ENCODE measurements around the gene FANCD2OS. TPM values are rescaled to one million over a fixed set of nuclear protein-coding genes. Genes with fewer than 3 reads are reported as not detected.
A peak's percentile ranks its signal among the peaks of the same experiment; 100 is the strongest.

Gene FANCD2OS
- polyA plus RNA-seq, 1 experiment: not detected

DNA sequence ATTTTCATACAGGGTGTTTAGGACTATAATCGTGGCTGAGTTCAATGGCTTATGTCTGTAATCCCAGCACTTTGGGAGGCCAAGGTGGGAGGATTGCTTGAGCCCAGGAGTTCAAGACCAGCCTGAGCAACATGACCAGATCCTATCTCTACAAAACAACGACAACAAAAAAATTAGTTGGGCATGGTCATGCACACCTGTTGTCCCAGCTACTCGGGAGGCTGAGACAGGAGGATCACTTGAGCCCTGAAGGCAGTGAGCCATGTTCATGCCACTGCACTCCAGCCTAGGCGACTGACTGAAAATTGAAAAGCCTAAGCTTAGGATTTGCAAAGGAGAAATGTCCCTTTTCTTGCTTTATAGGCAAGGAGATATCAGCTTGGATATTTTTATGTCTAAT, 8.9 kb upstream of the FANCD2OS start:
- ChIA-PET POLR2A (no interaction called here), CTCF (no interaction called here)
- no peaks in the 10 kb centered on the region for H3K36me3 ChIP-seq (ENCODE audit: control insufficient read depth, insufficient read depth, low read length)
- H3K27me3 ChIP-seq (ENCODE audit: control insufficient read depth, insufficient read depth, low read length): no peaks in the 10 kb centered on the region
- no peak for DNase-seq (ENCODE audit: low read depth)
- H3K4me3 ChIP-seq (ENCODE audit: low read depth, low read length): no peak overlapping the region; the same call in 1 of the 2 replicates
- TF ChIP-seq, protein P1, sequence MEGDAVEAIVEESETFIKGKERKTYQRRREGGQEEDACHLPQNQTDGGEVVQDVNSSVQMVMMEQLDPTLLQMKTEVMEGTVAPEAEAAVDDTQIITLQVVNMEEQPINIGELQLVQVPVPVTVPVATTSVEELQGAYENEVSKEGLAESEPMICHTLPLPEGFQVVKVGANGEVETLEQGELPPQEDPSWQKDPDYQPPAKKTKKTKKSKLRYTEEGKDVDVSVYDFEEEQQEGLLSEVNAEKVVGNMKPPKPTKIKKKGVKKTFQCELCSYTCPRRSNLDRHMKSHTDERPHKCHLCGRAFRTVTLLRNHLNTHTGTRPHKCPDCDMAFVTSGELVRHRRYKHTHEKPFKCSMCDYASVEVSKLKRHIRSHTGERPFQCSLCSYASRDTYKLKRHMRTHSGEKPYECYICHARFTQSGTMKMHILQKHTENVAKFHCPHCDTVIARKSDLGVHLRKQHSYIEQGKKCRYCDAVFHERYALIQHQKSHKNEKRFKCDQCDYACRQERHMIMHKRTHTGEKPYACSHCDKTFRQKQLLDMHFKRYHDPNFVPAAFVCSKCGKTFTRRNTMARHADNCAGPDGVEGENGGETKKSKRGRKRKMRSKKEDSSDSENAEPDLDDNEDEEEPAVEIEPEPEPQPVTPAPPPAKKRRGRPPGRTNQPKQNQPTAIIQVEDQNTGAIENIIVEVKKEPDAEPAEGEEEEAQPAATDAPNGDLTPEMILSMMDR (IDR thresholded peaks at IDR 0.05; ENCODE audit: insufficient read depth, low read depth, low read length): no peak

DNA sequence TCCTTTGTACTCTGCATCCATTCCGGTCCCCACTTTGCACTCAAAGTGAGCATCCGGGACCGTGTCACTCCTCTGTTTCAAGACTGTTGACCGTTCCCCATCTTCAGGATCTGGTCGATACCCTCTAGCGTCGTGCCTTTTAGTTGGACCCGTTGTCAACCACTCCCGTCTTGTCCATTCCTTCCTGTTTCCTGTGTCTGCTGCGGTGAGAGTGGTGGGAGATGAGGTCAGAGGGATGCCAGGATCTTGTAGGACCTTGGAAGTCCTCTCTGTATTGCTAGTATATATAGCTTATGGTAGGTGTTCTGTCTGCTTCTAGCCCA, 8.0 kb upstream of the FANCD2OS start:
- TF ChIP-seq, protein P1 (IDR thresholded peaks at IDR 0.05; ENCODE audit: insufficient read depth, low read depth, low read length): no peak
- ChIA-PET POLR2A (no interaction called here), CTCF (interaction anchor here (1.3 kb wide), 1 partner anchor 398 kb away, joined by 3 read pairs; no protein-coding TSS in a partner anchor)
- Histone ChIP-seq H3K4me3 (ENCODE audit: low read depth, low read length) (peak overlapping the region; percentile 86), H3K36me3 (ENCODE audit: control insufficient read depth, insufficient read depth, low read length) (no peaks in the 10 kb centered on the region), H3K27me3 (ENCODE audit: control insufficient read depth, insufficient read depth, low read length) (no peaks in the 10 kb centered on the region)
- DNase-seq (ENCODE audit: low read depth): peak; percentile 4

DNA sequence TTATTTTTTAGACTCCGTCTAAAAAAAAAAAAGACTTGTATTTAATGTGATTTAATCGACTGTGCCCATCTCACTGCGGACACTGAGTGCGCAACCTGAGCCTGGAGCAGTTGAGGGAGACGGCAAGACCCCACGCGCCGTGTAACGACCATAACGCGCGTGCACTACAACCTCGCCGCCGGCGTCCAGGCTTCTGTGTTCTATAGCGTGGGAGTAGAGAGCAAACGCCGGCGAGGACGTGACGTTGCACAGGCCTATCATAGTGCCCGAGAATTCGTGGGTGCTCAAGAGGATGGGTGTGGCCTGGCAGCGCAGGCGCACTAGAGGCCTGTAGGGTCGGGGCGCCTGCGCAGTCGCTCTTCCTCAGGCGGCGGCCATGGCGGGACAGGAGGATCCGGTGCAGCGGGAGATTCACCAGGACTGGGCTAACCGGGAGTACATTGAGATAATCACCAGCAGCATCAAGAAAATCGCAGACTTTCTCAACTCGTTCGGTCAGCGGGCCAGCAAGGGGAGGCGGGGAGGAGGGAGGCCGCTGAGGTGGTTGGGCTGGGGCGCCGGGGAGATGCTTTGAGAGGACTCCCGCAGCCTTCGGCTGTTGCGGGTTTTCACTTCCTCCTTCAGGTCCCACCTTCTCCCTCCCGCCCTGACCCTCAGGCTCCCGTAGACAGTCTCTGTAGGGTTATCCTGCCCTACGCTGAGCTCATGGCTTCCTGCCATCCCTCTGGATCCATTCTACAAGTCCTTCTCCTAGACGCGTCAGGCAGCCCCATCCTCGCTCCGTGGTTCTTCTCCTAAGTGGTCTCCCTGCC, 7.5 kb upstream of the FANCD2OS start, which contains the start of gene BRK1:
BRK1 (plus strand) TSS at position 350 of the 812 bp plus-strand sequence; CDS start at position 377, 27 bp downstream.
- Histone ChIP-seq H3K27me3 (ENCODE audit: control insufficient read depth, insufficient read depth, low read length) (no peaks in the 10 kb centered on the region), H3K4me3 (ENCODE audit: low read depth, low read length) (peak within 1 kb of the TSS; percentile 86), H3K36me3 (ENCODE audit: control insufficient read depth, insufficient read depth, low read length) (no peaks in the 10 kb centered on the region)
- DNase-seq (ENCODE audit: low read depth): peak; percentile 76
- CTCF ChIA-PET: interaction anchor here (1.3 kb wide), 1 partner anchor 397 kb away, joined by 3 read pairs; no protein-coding TSS in a partner anchor
- TF ChIP-seq, protein P1 (IDR thresholded peaks at IDR 0.05; ENCODE audit: insufficient read depth, low read depth, low read length): no peak
- POLR2A ChIA-PET: interaction anchor here (0.6 kb wide), 1 partner anchor 231 kb away, joined by 4 read pairs; no protein-coding TSS in a partner anchor

DNA sequence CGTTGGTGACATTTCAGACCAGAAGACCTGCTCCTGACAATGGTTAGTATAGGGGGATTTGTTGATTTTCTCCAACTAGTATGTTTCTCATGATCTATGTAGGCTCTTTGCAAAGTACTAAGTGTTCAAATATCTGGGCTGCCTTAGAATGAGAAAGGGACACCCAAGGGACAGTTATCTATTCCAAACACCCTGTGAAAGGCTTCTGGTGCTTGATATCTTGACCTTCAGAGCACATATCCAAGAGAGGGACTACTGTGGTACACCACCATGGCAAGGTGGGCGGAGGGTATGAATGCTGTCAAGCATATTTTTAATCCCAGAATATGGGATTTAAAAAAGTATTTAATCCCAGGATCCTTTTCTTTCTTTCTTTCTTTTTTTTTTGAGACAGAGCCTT, 1.1 kb downstream of the FANCD2OS start:
- POLR2A ChIA-PET: no interaction called here
- CTCF ChIA-PET: no interaction called here

DNA sequence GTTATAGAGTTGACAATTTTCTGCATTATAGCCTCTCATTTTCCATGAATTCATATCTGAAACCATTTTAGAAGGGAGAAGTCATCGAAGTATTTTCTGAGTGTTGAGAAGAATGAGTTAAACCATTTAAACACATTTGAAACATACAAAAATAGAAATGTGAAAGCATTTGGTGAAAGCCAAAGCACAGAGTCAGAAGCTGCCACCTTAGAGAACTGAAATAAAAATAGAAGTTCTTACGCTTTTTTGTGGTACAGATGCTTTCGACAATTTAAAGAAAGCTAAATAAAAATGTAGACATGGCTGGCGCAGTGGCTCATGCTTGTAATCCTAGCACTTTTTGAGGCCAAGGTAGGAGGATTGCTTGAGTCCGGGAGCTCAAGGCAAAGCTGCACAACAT, 9.0 kb downstream of the FANCD2OS start:
- TF ChIP-seq, protein P1 (IDR thresholded peaks at IDR 0.05; ENCODE audit: insufficient read depth, low read depth, low read length): no peak
- Histone ChIP-seq H3K36me3 (ENCODE audit: control insufficient read depth, insufficient read depth, low read length) (no peaks in the 10 kb centered on the region), H3K4me3 (ENCODE audit: low read depth, low read length) (no peak overlapping the region), H3K27me3 (ENCODE audit: control insufficient read depth, insufficient read depth, low read length) (no peaks in the 10 kb centered on the region)
- ChIA-PET CTCF (interaction anchor here (0.8 kb wide), 1 partner anchor 10 kb away, joined by 3 read pairs; no protein-coding TSS in a partner anchor), POLR2A (no interaction called here)
- DNase-seq (ENCODE audit: low read depth): no peak

More for the DNA sequence above, 1.1 kb downstream of the FANCD2OS start:
- no peak for DNase-seq (ENCODE audit: low read depth)
- no peak overlapping the region for H3K4me3 ChIP-seq (ENCODE audit: low read depth, low read length)
- H3K27me3 ChIP-seq (ENCODE audit: control insufficient read depth, insufficient read depth, low read length): no peaks in the 10 kb centered on the region
- TF ChIP-seq, protein P1 (IDR thresholded peaks at IDR 0.05; ENCODE audit: insufficient read depth, low read depth, low read length): no peak
- H3K36me3 ChIP-seq (ENCODE audit: control insufficient read depth, insufficient read depth, low read length): no peaks in the 10 kb centered on the region

All from BJ (cell line).